ENCODE results near the gene GATB. TPM values are rescaled to one million over a fixed set of nuclear protein-coding genes. Genes with fewer than 3 reads are reported as not detected.

Gene GATB
- polyA plus RNA-seq, 1 donor (not counting 4 experiments of a cell fraction or from before 2014, with no cell fraction given) = 31.0 TPM

- Histone ChIP-seq H3K9me1 (ENCODE audit: control insufficient read depth, extremely low read depth, insufficient read depth, low read length) (no peaks in the 10 kb centered on the region), H3K79me2 (ENCODE audit: control insufficient read depth, insufficient read depth, low read length) (no peaks in the 10 kb centered on the region), H3K9me3 (ENCODE audit: control insufficient read depth, low read depth, low read length) (no peaks in the 10 kb centered on the region), H4K20me1 (ENCODE audit: control insufficient read depth, extremely low read depth, insufficient read depth, low read length) (no peaks in the 10 kb centered on the region), H3K9ac (ENCODE audit: control insufficient read depth, extremely low read depth, insufficient read depth, low read length) (no peak overlapping the region), H3K27ac (ENCODE audit: control insufficient read depth, insufficient read depth, low read length) (no peak overlapping the region), H3K4me3 (ENCODE audit: control insufficient read depth in 2 of 3, extremely low read depth in 1 of 3, insufficient read depth in 2 of 3, low read depth in 1 of 3, low read length in 3 of 3) (no peak overlapping the region), H3K27me3 (ENCODE audit: control insufficient read depth, extremely low read depth, insufficient read depth, low read length) (no peaks in the 10 kb centered on the region), H3K4me2 (ENCODE audit: control insufficient read depth, extremely low read depth, insufficient read depth, low read depth, low read length) (no peak overlapping the region), H2AFZ (ENCODE audit: control insufficient read depth, low read length) (no peak overlapping the region), H3K36me3 (ENCODE audit: control insufficient read depth in 2 of 2, extremely low read depth in 1 of 2, insufficient read depth in 2 of 2, low read length in 2 of 2) (no peaks in the 10 kb centered on the region), H3K4me1 (ENCODE audit: control insufficient read depth, extremely low read depth, insufficient read depth, low read length) (no peaks in the 10 kb centered on the region)
- FAIRE-seq (no peak), DNase-seq (ENCODE audit: low read depth, low spot score) (no peak)
- no peak for TF ChIP-seq EZH2 (IDR thresholded peaks at IDR 0.05; ENCODE audit: low read length)
- no peak for TF ChIP-seq CTCF (optimal IDR thresholded peaks at IDR 0.05 in 1 of 3, IDR thresholded peaks at IDR 0.05 in 1 of 3, conservative IDR thresholded peaks at IDR 0.05 in 1 of 3; ENCODE audit: extremely low read depth in 1 of 3, insufficient read depth in 2 of 3, low read length in 3 of 3)
- dilution Hi-C loops (cut with MboI; ENCODE audit: extremely low pct_ligation_motif_present, low sequenced_read_pairs) = no loop called here
Measured at GRCh38 chr4:151788021-151788420, 27.2 kb upstream of the GATB start.

DNA sequence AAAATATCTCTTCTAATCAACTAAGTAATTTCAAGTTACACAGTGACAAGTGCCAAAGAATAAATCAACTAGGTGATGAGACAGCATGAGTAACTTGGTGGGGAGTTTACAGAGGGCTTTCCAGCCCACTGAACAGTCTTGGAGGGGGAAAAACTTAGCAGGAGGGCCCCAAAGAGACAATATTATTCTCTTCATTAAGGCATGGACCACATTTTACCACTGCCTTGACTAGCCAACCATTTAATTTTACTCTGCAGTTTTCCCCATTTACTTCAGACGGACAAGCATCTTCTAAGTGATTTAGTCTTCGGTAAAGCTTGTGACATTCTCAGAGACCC lies 25.3 kb upstream of the GATB start:
- FAIRE-seq = no peak
- TF ChIP-seq EZH2 (IDR thresholded peaks at IDR 0.05; ENCODE audit: low read length) = no peak
- no peak for TF ChIP-seq CTCF (optimal IDR thresholded peaks at IDR 0.05 in 1 of 3, IDR thresholded peaks at IDR 0.05 in 1 of 3, conservative IDR thresholded peaks at IDR 0.05 in 1 of 3; ENCODE audit: extremely low read depth in 1 of 3, insufficient read depth in 2 of 3, low read length in 3 of 3)
- Histone ChIP-seq H3K79me2 (ENCODE audit: control insufficient read depth, insufficient read depth, low read length) (no peaks in the 10 kb centered on the region), H3K9ac (ENCODE audit: control insufficient read depth, extremely low read depth, insufficient read depth, low read length) (no peak overlapping the region), H3K4me3 (ENCODE audit: control insufficient read depth in 2 of 3, extremely low read depth in 1 of 3, insufficient read depth in 2 of 3, low read depth in 1 of 3, low read length in 3 of 3) (no peak overlapping the region), H2AFZ (ENCODE audit: control insufficient read depth, low read length) (no peak overlapping the region), H3K27me3 (ENCODE audit: control insufficient read depth, extremely low read depth, insufficient read depth, low read length) (no peaks in the 10 kb centered on the region), H3K27ac (ENCODE audit: control insufficient read depth, insufficient read depth, low read length) (no peak overlapping the region), H4K20me1 (ENCODE audit: control insufficient read depth, extremely low read depth, insufficient read depth, low read length) (no peaks in the 10 kb centered on the region), H3K4me2 (ENCODE audit: control insufficient read depth, extremely low read depth, insufficient read depth, low read depth, low read length) (no peak overlapping the region), H3K4me1 (ENCODE audit: control insufficient read depth, extremely low read depth, insufficient read depth, low read length) (no peaks in the 10 kb centered on the region), H3K36me3 (ENCODE audit: control insufficient read depth in 2 of 2, extremely low read depth in 1 of 2, insufficient read depth in 2 of 2, low read length in 2 of 2) (no peaks in the 10 kb centered on the region), H3K9me1 (ENCODE audit: control insufficient read depth, extremely low read depth, insufficient read depth, low read length) (no peaks in the 10 kb centered on the region), H3K9me3 (ENCODE audit: control insufficient read depth, low read depth, low read length) (no peaks in the 10 kb centered on the region)
- dilution Hi-C loops (cut with MboI; ENCODE audit: extremely low pct_ligation_motif_present, low sequenced_read_pairs) = no loop called here
- DNase-seq (ENCODE audit: low read depth, low spot score) = no peak

Measured in keratinocyte (primary cell).